ENCODE data around the gene FMNL3. TPM values are rescaled to one million over a fixed set of nuclear protein-coding genes. Genes with fewer than 3 reads are reported as not detected.

Gene FMNL3
- total RNA-seq, 6 donors from 2014 or later = 13.0 to 46.7 (median 29.4) TPM

- H3K9me3 ChIP-seq = no peaks in the 10 kb centered on the region
- 36 to 46% methylated on average over 5 of the region's 5 CpGs for WGBS, 2 donors
- no peak overlapping the region for H3K4me3 ChIP-seq
- ATAC-seq (ENCODE audit: low FRiP score in 2 of 2) (no peak), DNase-seq (no peak)
- H3K36me3 ChIP-seq = no peaks in the 10 kb centered on the region
- no peaks in the 10 kb centered on the region for H3K27me3 ChIP-seq
- H3K27ac ChIP-seq = peak overlapping the region; percentile 84 to 94 (median 88)
- H3K4me1 ChIP-seq = peaks cover 54 to 69% (median 58%) of the 10 kb centered on the region in 4 donors
- TF ChIP-seq EP300 (IDR thresholded peaks at IDR 0.05) (no peak), POLR2A (IDR thresholded peaks at IDR 0.05) (no peak), POLR2AphosphoS5 (IDR thresholded peaks at IDR 0.05) (no peak), CTCF (IDR thresholded peaks at IDR 0.05) (no peak)
Measured at GRCh38 chr12:49672301-49673217, 34.6 kb downstream of the FMNL3 start.

- 32 to 35% methylated on average over 5 of the region's 5 CpGs for WGBS, 2 donors
- Histone ChIP-seq H3K4me3 (no peak overlapping the region), H3K27me3 (no peaks in the 10 kb centered on the region), H3K27ac (peak overlapping the region; percentile 84 to 94 (median 88)), H3K9me3 (no peaks in the 10 kb centered on the region), H3K4me1 (peaks cover 55 to 69% (median 60%) of the 10 kb centered on the region in 4 donors), H3K36me3 (no peaks in the 10 kb centered on the region)
- peak in 1 of 6 experiments; percentile 6 for TF ChIP-seq CTCF (IDR thresholded peaks at IDR 0.05)
- peak in 1 of 4 donors; percentile 23 for TF ChIP-seq POLR2A (IDR thresholded peaks at IDR 0.05)
- TF ChIP-seq EP300 (IDR thresholded peaks at IDR 0.05) = no peak
- ATAC-seq (ENCODE audit: low FRiP score in 2 of 2) (no peak), DNase-seq (peak in 1 of 2 donors; percentile 52)
Measured at GRCh38 chr12:49671031-49671765, 36.0 kb downstream of the FMNL3 start.

GRCh38 chr12:49669796-49670195, 37.4 kb downstream of the FMNL3 start:
- Histone ChIP-seq H3K27ac (peak overlapping the region in 3 of 4 donors; percentile 84 to 94 (median 90)), H3K4me1 (peaks cover 56 to 65% (median 61%) of the 10 kb centered on the region in 4 donors)

More at GRCh38 chr12:49669796-49670195, 37.4 kb downstream of the FMNL3 start:
- H3K36me3 ChIP-seq = no peaks in the 10 kb centered on the region
- no peaks in the 10 kb centered on the region for H3K9me3 ChIP-seq
- H3K4me3 ChIP-seq = no peak overlapping the region
- no peak for DNase-seq
- ATAC-seq (ENCODE audit: low FRiP score in 2 of 2) = no peak
- WGBS, 2 donors = 86 to 89% methylated on average over 4 of the region's 4 CpGs
- H3K27me3 ChIP-seq = no peaks in the 10 kb centered on the region
- no peak for TF ChIP-seq EP300 (IDR thresholded peaks at IDR 0.05)
- no peak for TF ChIP-seq POLR2AphosphoS5 (IDR thresholded peaks at IDR 0.05)
- TF ChIP-seq CTCF (IDR thresholded peaks at IDR 0.05) = no peak
- TF ChIP-seq POLR2A (IDR thresholded peaks at IDR 0.05) = no peak
